Smooth muscle cell (in vitro differentiated cells): ENCODE results near the gene KHSRP. TPM values are rescaled to one million over a fixed set of nuclear protein-coding genes. Genes with fewer than 3 reads are reported as not detected.
A peak's percentile ranks its signal among the peaks of the same experiment; 100 is the strongest.
"Not testable (repeated sequence)": the region's sequence is repeated elsewhere in the genome, so short reads cannot be mapped to it uniquely, and the experiment has no call there.

Experiments used
- DNase-seq: peaks from one replicate; lab custom pipeline; 2025; ENCODE audit not compliant: unreplicated experiment; lab: John Stamatoyannopoulos, UW
- H2AFZ ChIP-seq: fragments of 200-600 bp; sonication (generic); 2 replicates; pipeline ENCODE4 v1.6.0; 2016; ENCODE audit warnings: antibody characterized with exemption, low read depth, mild to moderate bottlenecking
- H3F3A ChIP-seq: fragments of 200-600 bp; sonication (generic); 2 replicates; pipeline ENCODE4 v1.6.0; 2017; ENCODE audit warnings: antibody characterized with exemption, low read depth
- H3K27ac ChIP-seq: fragments of 200-600 bp; sonication (generic); 2 replicates; pipeline ENCODE4 v1.5.1; 2016; ENCODE audit warnings: low read depth, mild to moderate bottlenecking
- H3K27me3 ChIP-seq: fragments of 200-600 bp; sonication (generic); 2 replicates; pipeline ENCODE4 v1.6.1; 2016; ENCODE audit warnings: low read depth, mild to moderate bottlenecking
- H3K36me3 ChIP-seq: fragments of 200-600 bp; sonication (generic); 2 replicates; pipeline ENCODE4 v1.5.1; 2016; ENCODE audit warnings: low read depth
- H3K4me1 ChIP-seq: fragments of 200-600 bp; sonication (generic); 2 replicates; pipeline ENCODE4 v1.5.1; 2016; ENCODE audit warnings: low read depth
- H3K4me2 ChIP-seq: fragments of 200-600 bp; sonication (generic); 2 replicates; pipeline ENCODE4 v1.6.0; 2016; ENCODE audit warnings: mild to moderate bottlenecking
- H3K4me3 ChIP-seq: fragments of 200-600 bp; sonication (generic); 2 replicates; pipeline ENCODE4 v1.5.1; 2016; ENCODE audit warnings: mild to moderate bottlenecking
- H3K79me2 ChIP-seq: fragments of 200-600 bp; sonication (generic); 2 replicates; pipeline ENCODE4 v1.6.0; 2016; ENCODE audit warnings: low read depth, mild to moderate bottlenecking
- H3K9ac ChIP-seq: fragments of 200-600 bp; sonication (generic); 2 replicates; pipeline ENCODE4 v1.6.0; 2016; ENCODE audit warnings: low read depth
- H3K9me3 ChIP-seq: fragments of 200-600 bp; sonication (generic); replicated peaks from 2 replicates; pipeline ENCODE4 v1.5.1; 2016; ENCODE audit warnings: low read depth
- H4K20me1 ChIP-seq: fragments of 200-600 bp; sonication (generic); 2 replicates; pipeline ENCODE4 v1.6.0; 2016; ENCODE audit warnings: low read depth
- WGBS: methylation state at CpG from one replicate; pipeline ENCODE4 v1.1.7; 2016; ENCODE audit warnings: low lambda C conversion rate; 5-methylcytosine and 5-hydroxymethylcytosine counted together
- polyA plus RNA-seq: library from polyadenylated mRNA; unstranded; fragments of >200 nt; fragmentation: Nextera tagmentation; extraction: Ambion mirVana; gene quantifications from 2 replicates; pipeline ENCODE4 v1.2.1, GENCODE V29; 2016
- total RNA-seq: library from RNA; depleted of rRNA; stranded (reverse); fragments of >200 nt; gene quantifications from 2 replicates; pipeline ENCODE4 v1.2.3, GENCODE V29; 2014
- TF ChIP-seq, protein P1 (sequence below): fragments of 200-600 bp; sonication (generic); IDR thresholded peaks from 2 replicates; pipeline ENCODE4 v1.5.1; 2017; ENCODE audit warnings: borderline replicate concordance, mild to moderate bottlenecking, antibody characterized with exemption; ENCODE audit not compliant: insufficient read depth, poor library complexity, severe bottlenecking

Gene KHSRP
- total and polyA plus RNA-seq, 2 experiments from 2014 or later: 59.1 to 179 TPM

- Histone ChIP-seq H3K4me2 (no peak overlapping the region), H3K9me3 (no peaks in the 10 kb centered on the region), H3K36me3 (no peaks in the 10 kb centered on the region), H2AFZ (no peak overlapping the region), H3K27me3 (peaks cover 8% of the 10 kb centered on the region), H3K4me3 (no peak overlapping the region), H3F3A (no peaks in the 10 kb centered on the region), H4K20me1 (no peaks in the 10 kb centered on the region), H3K4me1 (no peaks in the 10 kb centered on the region), H3K27ac (no peak overlapping the region), H3K79me2 (no peaks in the 10 kb centered on the region), H3K9ac (no peak overlapping the region)
- WGBS: 66% methylated on average over 19 of the region's 20 CpGs
- no peak for DNase-seq
- TF ChIP-seq, protein P1, sequence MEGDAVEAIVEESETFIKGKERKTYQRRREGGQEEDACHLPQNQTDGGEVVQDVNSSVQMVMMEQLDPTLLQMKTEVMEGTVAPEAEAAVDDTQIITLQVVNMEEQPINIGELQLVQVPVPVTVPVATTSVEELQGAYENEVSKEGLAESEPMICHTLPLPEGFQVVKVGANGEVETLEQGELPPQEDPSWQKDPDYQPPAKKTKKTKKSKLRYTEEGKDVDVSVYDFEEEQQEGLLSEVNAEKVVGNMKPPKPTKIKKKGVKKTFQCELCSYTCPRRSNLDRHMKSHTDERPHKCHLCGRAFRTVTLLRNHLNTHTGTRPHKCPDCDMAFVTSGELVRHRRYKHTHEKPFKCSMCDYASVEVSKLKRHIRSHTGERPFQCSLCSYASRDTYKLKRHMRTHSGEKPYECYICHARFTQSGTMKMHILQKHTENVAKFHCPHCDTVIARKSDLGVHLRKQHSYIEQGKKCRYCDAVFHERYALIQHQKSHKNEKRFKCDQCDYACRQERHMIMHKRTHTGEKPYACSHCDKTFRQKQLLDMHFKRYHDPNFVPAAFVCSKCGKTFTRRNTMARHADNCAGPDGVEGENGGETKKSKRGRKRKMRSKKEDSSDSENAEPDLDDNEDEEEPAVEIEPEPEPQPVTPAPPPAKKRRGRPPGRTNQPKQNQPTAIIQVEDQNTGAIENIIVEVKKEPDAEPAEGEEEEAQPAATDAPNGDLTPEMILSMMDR: no peak
These were observed 5.0 kb upstream of the KHSRP start for GRCh38 chr19:6429419-6430221.

GRCh38 chr19:6428692-6429418, 4.2 kb upstream of the KHSRP start:
- WGBS: 91% methylated on average over 2 of the region's 2 CpGs

GRCh38 chr19:6427131-6427530, 2.5 kb upstream of the KHSRP start:
- Histone ChIP-seq H3K36me3 (no peaks in the 10 kb centered on the region), H3K27ac (no peak overlapping the region), H3K4me3 (no peak overlapping the region), H3K9me3 (no peaks in the 10 kb centered on the region), H3K4me1 (peaks cover 11% of the 10 kb centered on the region), H3K4me2 (no peak overlapping the region), H3K79me2 (peaks cover 20% of the 10 kb centered on the region), H2AFZ (no peak overlapping the region), H4K20me1 (peaks cover 20% of the 10 kb centered on the region), H3K9ac (no peak overlapping the region), H3F3A (no peaks in the 10 kb centered on the region), H3K27me3 (peaks cover 8% of the 10 kb centered on the region)
- WGBS: 95% methylated on average over 18 of the region's 18 CpGs
- TF ChIP-seq, protein P1: no peak
- no peak for DNase-seq

More at GRCh38 chr19:6428692-6429418, 4.2 kb upstream of the KHSRP start:
- H3F3A ChIP-seq, H3K36me3 ChIP-seq, H3K4me2 ChIP-seq, H4K20me1 ChIP-seq, DNase-seq, H3K27me3 ChIP-seq, H3K9ac ChIP-seq, H3K9me3 ChIP-seq, H2AFZ ChIP-seq, H3K4me3 ChIP-seq, H3K27ac ChIP-seq, H3K79me2 ChIP-seq, H3K4me1 ChIP-seq: not testable (repeated sequence)

- Histone ChIP-seq H2AFZ (no peak overlapping the region), H3K27ac (peak overlapping the region; percentile 37), H3K27me3 (peaks cover 8% of the 10 kb centered on the region), H3K9ac (no peak overlapping the region), H3K4me2 (no peak overlapping the region), H4K20me1 (peaks cover 32% of the 10 kb centered on the region), H3K4me3 (no peak overlapping the region), H3K79me2 (peaks cover 32% of the 10 kb centered on the region), H3K9me3 (no peaks in the 10 kb centered on the region), H3F3A (no peaks in the 10 kb centered on the region), H3K4me1 (peaks cover 11% of the 10 kb centered on the region), H3K36me3 (no peaks in the 10 kb centered on the region)
- TF ChIP-seq, protein P1: no peak
- WGBS: 95% methylated on average over 21 of the region's 21 CpGs
- DNase-seq: no peak
These were observed 1.4 kb upstream of the KHSRP start for GRCh38 chr19:6425732-6426620.
